Stimulated activated CD8-positive, alpha-beta memory T cell treated with anti-CD3 and anti-CD28 coated beads, Interleukin-2, amount 100 ng/mL, for 48 hours (primary cell): ENCODE data around the gene MYO16.
"Not testable (repeated sequence)": the region's sequence is repeated elsewhere in the genome, so short reads cannot be mapped to it uniquely, and the experiment has no call there.

Experiments used
- DNase-seq, 2 donors: peaks; one replicate each; pipeline ENCODE4 v3.0.0-alpha.2; 2020; ENCODE audit warnings: low read depth in 2 of 2

MYO16 gene

GRCh38 chr13:109192306-109192705, 562.9 kb downstream of the MYO16 start:
- no peak for DNase-seq

- no peak for DNase-seq
Measured at GRCh38 chr13:109196948-109197347, 567.5 kb downstream of the MYO16 start.

- DNase-seq: no peak
Measured at GRCh38 chr13:109198585-109198984, 569.2 kb downstream of the MYO16 start.

- DNase-seq: no peak
Measured at GRCh38 chr13:109199280-109199679, 569.9 kb downstream of the MYO16 start.

- no peak for DNase-seq
Measured at GRCh38 chr13:109200556-109200955, 571.1 kb downstream of the MYO16 start.

GRCh38 chr13:109203587-109203986, 574.2 kb downstream of the MYO16 start:
- DNase-seq: no peak

GRCh38 chr13:109204252-109204651, 574.8 kb downstream of the MYO16 start:
- no peak for DNase-seq

GRCh38 chr13:109204657-109205056, 575.2 kb downstream of the MYO16 start:
- DNase-seq: no peak

- no peak for DNase-seq
Measured at GRCh38 chr13:109205315-109205714, 575.9 kb downstream of the MYO16 start.

- no peak for DNase-seq
Measured at GRCh38 chr13:109206616-109207015, 577.2 kb downstream of the MYO16 start.

GRCh38 chr13:109207622-109208021, 578.2 kb downstream of the MYO16 start:
- no peak for DNase-seq

- no peak for DNase-seq
Measured at GRCh38 chr13:109208522-109208921, 579.1 kb downstream of the MYO16 start.

GRCh38 chr13:109209526-109209925, 580.1 kb downstream of the MYO16 start:
- no peak for DNase-seq

GRCh38 chr13:109211616-109212015, 582.2 kb downstream of the MYO16 start:
- DNase-seq: no peak

GRCh38 chr13:109212650-109213049, 583.2 kb downstream of the MYO16 start:
- no peak for DNase-seq

GRCh38 chr13:109213714-109214113, 584.3 kb downstream of the MYO16 start:
- DNase-seq: no peak

- no peak for DNase-seq
Measured at GRCh38 chr13:109214393-109214792, 585.0 kb downstream of the MYO16 start.

- DNase-seq: no peak
Measured at GRCh38 chr13:109215377-109215776, 586.0 kb downstream of the MYO16 start.

- not testable (repeated sequence) for DNase-seq
Measured at GRCh38 chr13:109217510-109217909, 588.1 kb downstream of the MYO16 start.

GRCh38 chr13:109220631-109221030, 591.2 kb downstream of the MYO16 start:
- no peak for DNase-seq

GRCh38 chr13:109224033-109224432, 594.6 kb downstream of the MYO16 start:
- DNase-seq: no peak

- DNase-seq: no peak
Measured at GRCh38 chr13:109226631-109227030, 597.2 kb downstream of the MYO16 start.

- no peak for DNase-seq
Measured at GRCh38 chr13:109227344-109227940, 598.0 kb downstream of the MYO16 start.

- DNase-seq: no peak
Measured at GRCh38 chr13:109228211-109228610, 598.8 kb downstream of the MYO16 start.
